SK-N-SH (cell line): ENCODE measurements around the gene RNFT2. TPM values are rescaled to one million over a fixed set of nuclear protein-coding genes. Genes with fewer than 3 reads are reported as not detected.
"Not testable (repeated sequence)": the region's sequence is repeated elsewhere in the genome, so short reads cannot be mapped to it uniquely, and the experiment has no call there.

Experiments used
- CTCF ChIA-PET: fragments of 300-600, 350-600 bp; formaldehyde crosslinking; extraction: SDS; loops from one replicate; lab custom pipeline; 2021; lab: Yijun Ruan, JAX
- POLR2A ChIA-PET: fragments of 350-600 bp; sonication (Branson Sonifier 250); formaldehyde crosslinking; extraction: SDS; loops from one replicate; lab custom pipeline; 2020; ENCODE audit warnings: antibody characterized with exemption, inconsistent platforms; lab: Yijun Ruan, JAX
- DNase-seq: peaks from one replicate; pipeline ENCODE4 v3.0.0; 2012
- H2AFZ ChIP-seq: fragments of 200-600 bp; sonication (generic); 2 replicates; pipeline ENCODE4 v1.8.1; 2016; ENCODE audit warnings: antibody characterized with exemption, mild to moderate bottlenecking, low read depth
- H3F3A ChIP-seq: fragments of 200-600 bp; sonication (generic); replicated peaks from 2 replicates; pipeline ENCODE3; 2016; ENCODE audit warnings: antibody characterized with exemption, mild to moderate bottlenecking; ENCODE audit not compliant: insufficient read depth
- H3K27ac ChIP-seq, 2 experiments: fragments of 200-500 bp in 1 of 2; fragments of 200-600 bp in 1 of 2; sonication (Bioruptor generic) in 1 of 2; sonication (generic), shearing (Covaris generic) in 1 of 2; 2 replicates each; pipeline versions ENCODE4 v1.5.1 to v1.6.1; 2014 to 2016; ENCODE audit warnings: low read depth in 2 of 2, inconsistent platforms in 1 of 2, low read length in 1 of 2, mild to moderate bottlenecking in 1 of 2, mixed read lengths in 1 of 2
- H3K27me3 ChIP-seq: fragments of 200-600 bp; sonication (generic), shearing (Covaris generic); 2 replicates; pipeline ENCODE4 v1.6.1; 2016; ENCODE audit warnings: mixed run types; ENCODE audit not compliant: insufficient read depth
- H3K36me3 ChIP-seq, 2 experiments: fragments of 200-500 bp in 1 of 2; fragments of 200-600 bp in 1 of 2; sonication (Bioruptor generic) in 1 of 2; sonication (generic) in 1 of 2; replicated peaks in 1 of 2; 2 replicates each; pipeline versions ENCODE3 to v1.5.1; 2014 to 2016; ENCODE audit warnings: low read length in 1 of 2, mild to moderate bottlenecking in 1 of 2; ENCODE audit not compliant: insufficient read depth in 2 of 2, control insufficient read depth in 1 of 2
- H3K4me1 ChIP-seq, 2 experiments: fragments of 200-500 bp in 1 of 2; fragments of 200-600 bp in 1 of 2; sonication (Bioruptor generic) in 1 of 2; sonication (generic), shearing (Covaris generic) in 1 of 2; 2 replicates each; pipeline versions ENCODE4 v1.5.1 to v1.6.1; 2014 to 2016; ENCODE audit warnings: low read depth in 1 of 2, low read length in 1 of 2, mixed run types in 1 of 2; ENCODE audit not compliant: insufficient read depth in 2 of 2, control insufficient read depth in 1 of 2
- H3K4me2 ChIP-seq: fragments of 200-600 bp; sonication (generic), shearing (Covaris generic); 2 replicates; pipeline ENCODE4 v1.6.1; 2017; ENCODE audit warnings: mixed run types
- H3K4me3 ChIP-seq, 2 experiments: fragments of 200-500 bp in 1 of 2; fragments of 200-600 bp in 1 of 2; sonication (Bioruptor generic) in 1 of 2; sonication (generic), shearing (Covaris generic) in 1 of 2; 2 replicates each; pipeline versions ENCODE4 v1.5.1 to v1.8.1; 2014 to 2016; ENCODE audit warnings: low read depth in 2 of 2, inconsistent platforms in 1 of 2, low read length in 1 of 2, mild to moderate bottlenecking in 1 of 2, mixed read lengths in 1 of 2, moderate library complexity in 1 of 2
- H3K79me2 ChIP-seq: fragments of 200-600 bp; sonication (generic); 2 replicates; pipeline ENCODE4 v1.8.1; 2017; ENCODE audit warnings: mild to moderate bottlenecking; ENCODE audit not compliant: insufficient read depth
- H3K9ac ChIP-seq: fragments of 200-600 bp; sonication (generic); 2 replicates; pipeline ENCODE4 v1.6.1; 2017; ENCODE audit warnings: mixed run types
- H3K9me2 ChIP-seq: fragments of 200-600 bp; sonication (generic); 2 replicates; pipeline ENCODE4 v1.6.1; 2017; ENCODE audit warnings: mixed run types
- H3K9me3 ChIP-seq: fragments of 200-600 bp; sonication (generic); 2 replicates; pipeline ENCODE4 v1.6.1; 2017; ENCODE audit warnings: mixed run types, mild to moderate bottlenecking, moderate library complexity
- H4K20me1 ChIP-seq: fragments of 200-600 bp; sonication (generic); 2 replicates; pipeline ENCODE4 v1.6.1; 2017; ENCODE audit warnings: mild to moderate bottlenecking, mixed run types; ENCODE audit not compliant: insufficient read depth
- CTCF ChIP-seq: fragments of 200-600 bp; sonication (generic); IDR thresholded peaks from 2 replicates; pipeline ENCODE4 v1.6.1; 2017; ENCODE audit warnings: antibody characterized with exemption, mild to moderate bottlenecking, moderate library complexity
- GABPA ChIP-seq: IDR thresholded peaks from 2 replicates; pipeline ENCODE4 v1.4.0; 2012; ENCODE audit warnings: low read depth, mild to moderate bottlenecking
- JUND ChIP-seq: IDR thresholded peaks from 2 replicates; pipeline ENCODE4 v1.4.0; 2012
- NFIC ChIP-seq: IDR thresholded peaks from 2 replicates; pipeline ENCODE4 v1.4.0; 2012; ENCODE audit warnings: borderline replicate concordance
- NRF1 ChIP-seq: IDR thresholded peaks from 2 replicates; pipeline ENCODE4 v1.6.1; 2012; ENCODE audit warnings: low read depth, mild to moderate bottlenecking, low read length
- SIN3A ChIP-seq: IDR thresholded peaks from 2 replicates; pipeline ENCODE4 v1.6.1; 2012; ENCODE audit warnings: low read depth, mild to moderate bottlenecking, low read length, moderate library complexity, borderline replicate concordance
- WGBS: methylation state at CpG from one replicate; pipeline ENCODE4 v1.1.6; 2017; ENCODE audit warnings: low lambda C conversion rate; 5-methylcytosine and 5-hydroxymethylcytosine counted together
- polyA plus RNA-seq, 3 experiments: library from polyadenylated mRNA; depleted of rRNA; stranded (reverse); fragments of >200 nt; gene quantifications; 2 replicates each; pipeline ENCODE4 v1.2.3, GENCODE V29; 2012
- TF ChIP-seq, protein P1 (sequence below): fragments of 150-350 bp; IDR thresholded peaks from 2 replicates; pipeline ENCODE4 v1.6.1; 2016; ENCODE audit warnings: mild to moderate bottlenecking, low read depth, low read length

RNFT2 gene
- polyA plus RNA-seq, 1 of the 3 experiments (the other 2 are of a cell fraction): 3.8 TPM

DNA sequence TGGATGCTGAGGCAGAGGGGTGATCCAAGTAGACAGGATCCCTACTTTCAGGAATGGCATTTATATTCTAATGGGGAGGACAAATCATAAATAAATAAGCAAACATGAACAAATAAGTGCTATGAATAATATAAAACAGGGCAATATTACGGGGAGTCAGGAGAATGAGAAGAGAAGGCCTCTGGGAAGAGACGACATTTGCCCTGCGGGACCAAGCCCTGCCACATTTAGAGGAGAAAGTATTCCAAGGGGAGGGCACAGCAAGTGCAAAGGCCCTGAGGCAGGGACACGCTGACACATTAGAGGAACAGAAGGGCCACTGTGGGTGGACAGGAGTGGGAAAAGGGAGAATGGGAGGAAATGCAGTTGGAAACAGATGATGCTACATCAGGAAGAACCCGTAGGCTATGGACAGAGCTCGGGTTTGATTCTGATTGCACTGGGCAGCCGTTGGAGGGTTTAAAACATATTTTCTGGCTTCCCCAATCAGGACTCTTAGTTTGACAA, 1.3 kb downstream of the RNFT2 start:
- H3K4me1 ChIP-seq: peaks cover 0 to 17% of the 10 kb centered on the region in 2 experiments; a peak in 2 of 4 replicates
- H3K27ac ChIP-seq: no peak overlapping the region
- TF ChIP-seq GABPA (no peak), NRF1 (no peak), NFIC (no peak)
- TF ChIP-seq, protein P1, sequence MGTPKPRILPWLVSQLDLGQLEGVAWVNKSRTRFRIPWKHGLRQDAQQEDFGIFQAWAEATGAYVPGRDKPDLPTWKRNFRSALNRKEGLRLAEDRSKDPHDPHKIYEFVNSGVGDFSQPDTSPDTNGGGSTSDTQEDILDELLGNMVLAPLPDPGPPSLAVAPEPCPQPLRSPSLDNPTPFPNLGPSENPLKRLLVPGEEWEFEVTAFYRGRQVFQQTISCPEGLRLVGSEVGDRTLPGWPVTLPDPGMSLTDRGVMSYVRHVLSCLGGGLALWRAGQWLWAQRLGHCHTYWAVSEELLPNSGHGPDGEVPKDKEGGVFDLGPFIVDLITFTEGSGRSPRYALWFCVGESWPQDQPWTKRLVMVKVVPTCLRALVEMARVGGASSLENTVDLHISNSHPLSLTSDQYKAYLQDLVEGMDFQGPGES: no peak
- TF ChIP-seq, all 33 proteins: peak for 0
- Histone ChIP-seq H3K9ac (no peak overlapping the region), H3K36me3 (peaks cover 0 to 9% of the 10 kb centered on the region in 2 experiments), H3K9me3 (no peaks in the 10 kb centered on the region), H3K4me3 (no peak overlapping the region), H3K4me2 (peak overlapping the region; percentile 72), H3F3A (no peaks in the 10 kb centered on the region), H4K20me1 (no peaks in the 10 kb centered on the region), H3K79me2 (peaks cover 30% of the 10 kb centered on the region), H3K27me3 (no peaks in the 10 kb centered on the region), H3K9me2 (no peaks in the 10 kb centered on the region), H2AFZ (0 out of 2 replicates have a peak overlapping the region, but pooled peaks have one; percentile 82)
- POLR2A ChIA-PET: no interaction called here
- WGBS: 80% methylated on average over 7 of the region's 7 CpGs
- CTCF ChIA-PET: no interaction called here
- no peak for DNase-seq

- H3K36me3 ChIP-seq, H3K4me3 ChIP-seq, H3F3A ChIP-seq, H3K9ac ChIP-seq, H3K4me1 ChIP-seq, H3K79me2 ChIP-seq, H3K27ac ChIP-seq, H4K20me1 ChIP-seq, H3K9me3 ChIP-seq, H2AFZ ChIP-seq, H3K9me2 ChIP-seq, DNase-seq, H3K4me2 ChIP-seq, H3K27me3 ChIP-seq, CTCF ChIA-PET, POLR2A ChIA-PET: not testable (repeated sequence)
- 94% methylated on average over 2 of the region's 2 CpGs for WGBS
Measured at GRCh38 chr12:116742787-116743186, 4.7 kb downstream of the RNFT2 start.

DNA sequence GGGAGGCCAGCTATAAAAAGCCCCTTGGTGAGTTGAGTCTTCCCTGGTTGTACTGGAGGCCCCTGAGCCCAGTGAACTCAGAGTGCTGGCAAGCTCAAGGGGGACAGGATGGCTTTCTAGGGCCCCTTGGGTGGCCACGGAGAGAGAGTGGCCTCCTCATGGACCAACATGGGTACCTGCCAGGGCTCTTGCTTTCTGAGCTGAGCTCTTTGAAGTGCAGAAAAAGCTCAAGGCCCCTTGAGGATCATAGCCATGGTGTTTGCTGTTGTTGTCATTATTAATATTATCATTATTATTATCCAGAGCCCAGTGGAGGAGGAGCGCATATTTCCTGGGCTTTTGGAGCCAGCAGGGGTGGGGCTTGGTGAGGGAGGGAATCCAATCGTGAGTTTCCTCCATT, 6.7 kb downstream of the RNFT2 start:
- no peaks in the 10 kb centered on the region for H3K9me2 ChIP-seq
- POLR2A ChIA-PET: no interaction called here
- H3K9me3 ChIP-seq: no peaks in the 10 kb centered on the region
- H3K27me3 ChIP-seq: no peaks in the 10 kb centered on the region
- no peak for TF ChIP-seq JUND
- no peak for TF ChIP-seq SIN3A
- TF ChIP-seq, protein P1: no peak
- TF ChIP-seq CTCF: no peak
- H3K4me3 ChIP-seq: no peak overlapping the region
- no peak overlapping the region for H3K27ac ChIP-seq
- CTCF ChIA-PET: interaction anchor here (1.2 kb wide), 1 partner anchor 118 kb away, joined by 3 read pairs; no protein-coding TSS in a partner anchor
- WGBS: 80% methylated on average over 3 of the region's 3 CpGs
- no peaks in the 10 kb centered on the region for H4K20me1 ChIP-seq
- H3K36me3 ChIP-seq: peaks cover 0 to 3% of the 10 kb centered on the region in 2 experiments
- no peaks in the 10 kb centered on the region for H3K79me2 ChIP-seq
- no peaks in the 10 kb centered on the region for H3F3A ChIP-seq
- DNase-seq: no peak
- H3K4me1 ChIP-seq: no peaks in the 10 kb centered on the region
- H3K4me2 ChIP-seq: no peak overlapping the region
- H3K9ac ChIP-seq: no peak overlapping the region
- H2AFZ ChIP-seq: no peak overlapping the region
